Measurements from ENCODE around the gene SETD6. TPM values are rescaled to one million over a fixed set of nuclear protein-coding genes. Genes with fewer than 3 reads are reported as not detected.
A peak's percentile ranks its signal among the peaks of the same experiment; 100 is the strongest.

The SETD6 gene
- total RNA-seq, 1 donor from 2014 or later: 25.9 TPM

- no peak for TF ChIP-seq CTCF (IDR thresholded peaks at IDR 0.05; ENCODE audit: partially characterized antibody, unreplicated experiment)
- Mint-ChIP-seq H3K4me1 (ENCODE audit: low read depth, unreplicated experiment) (peaks cover 33% of the 10 kb centered on the region), H3K27ac (ENCODE audit: unreplicated experiment) (peak overlapping the region; percentile 46), H3K9me3 (ENCODE audit: unreplicated experiment) (peaks cover 14% of the 10 kb centered on the region), H3K27me3 (ENCODE audit: unreplicated experiment) (peaks cover 13% of the 10 kb centered on the region), H3K36me3 (ENCODE audit: unreplicated experiment) (no peaks in the 10 kb centered on the region), H3K4me3 (ENCODE audit: unreplicated experiment) (peak overlapping the region; percentile 49)
- DNase-seq: no peak
Measured at GRCh38 chr16:58492066-58492465, 23.3 kb upstream of the SETD6 start.

- peaks cover 33% of the 10 kb centered on the region for H3K4me1 Mint-ChIP-seq (ENCODE audit: low read depth, unreplicated experiment)
- H3K27ac Mint-ChIP-seq (ENCODE audit: unreplicated experiment): peak overlapping the region; percentile 46
- no peaks in the 10 kb centered on the region for H3K36me3 Mint-ChIP-seq (ENCODE audit: unreplicated experiment)
- H3K9me3 Mint-ChIP-seq (ENCODE audit: unreplicated experiment): peaks cover 15% of the 10 kb centered on the region
- peak overlapping the region; percentile 13 for H3K4me3 Mint-ChIP-seq (ENCODE audit: unreplicated experiment)
- H3K27me3 Mint-ChIP-seq (ENCODE audit: unreplicated experiment): peaks cover 10% of the 10 kb centered on the region
- peak; percentile 47 for DNase-seq
- no peak for TF ChIP-seq CTCF (IDR thresholded peaks at IDR 0.05; ENCODE audit: partially characterized antibody, unreplicated experiment)
Measured at GRCh38 chr16:58492735-58493134, 22.6 kb upstream of the SETD6 start.

GRCh38 chr16:58493756-58494431, 21.4 kb upstream of the SETD6 start:
- Mint-ChIP-seq H3K27ac (ENCODE audit: unreplicated experiment) (peak overlapping the region; percentile 100), H3K9me3 (ENCODE audit: unreplicated experiment) (peaks cover 15% of the 10 kb centered on the region), H3K27me3 (ENCODE audit: unreplicated experiment) (peaks cover 10% of the 10 kb centered on the region), H3K36me3 (ENCODE audit: unreplicated experiment) (no peaks in the 10 kb centered on the region), H3K4me3 (ENCODE audit: unreplicated experiment) (peak overlapping the region; percentile 63), H3K4me1 (ENCODE audit: low read depth, unreplicated experiment) (peaks cover 33% of the 10 kb centered on the region)
- no peak for DNase-seq
- no peak for TF ChIP-seq CTCF (IDR thresholded peaks at IDR 0.05; ENCODE audit: partially characterized antibody, unreplicated experiment)

- peaks cover 13% of the 10 kb centered on the region for H3K9me3 Mint-ChIP-seq (ENCODE audit: unreplicated experiment)
- peak; percentile 41 for TF ChIP-seq CTCF (IDR thresholded peaks at IDR 0.05; ENCODE audit: partially characterized antibody, unreplicated experiment)
- peaks cover 11% of the 10 kb centered on the region for H3K27me3 Mint-ChIP-seq (ENCODE audit: unreplicated experiment)
- peak overlapping the region; percentile 100 for H3K27ac Mint-ChIP-seq (ENCODE audit: unreplicated experiment)
- H3K4me1 Mint-ChIP-seq (ENCODE audit: low read depth, unreplicated experiment): peaks cover 34% of the 10 kb centered on the region
- peak; percentile 87 for DNase-seq
- no peaks in the 10 kb centered on the region for H3K36me3 Mint-ChIP-seq (ENCODE audit: unreplicated experiment)
- H3K4me3 Mint-ChIP-seq (ENCODE audit: unreplicated experiment): peak overlapping the region; percentile 91
Measured at GRCh38 chr16:58494981-58495520, 20.3 kb upstream of the SETD6 start.
